HUES6 (cell line): Measurements from ENCODE around the gene GRK5.
"Not testable (repeated sequence)": the region's sequence is repeated elsewhere in the genome, so short reads cannot be mapped to it uniquely, and the experiment has no call there.

ENCODE experiments used
- H3K27ac ChIP-seq: 2 replicates; pipeline ENCODE4 v1.7.0; 2013; ENCODE audit warnings: low read depth, mild to moderate bottlenecking, low read length, inconsistent platforms
- H3K27me3 ChIP-seq: 2 replicates; pipeline ENCODE4 v1.6.1; 2013; ENCODE audit warnings: low read length; ENCODE audit not compliant: control insufficient read depth, insufficient read depth
- H3K36me3 ChIP-seq: 2 replicates; pipeline ENCODE4 v1.6.1; 2013; ENCODE audit warnings: low read length; ENCODE audit not compliant: control insufficient read depth, insufficient read depth
- H3K4me1 ChIP-seq: 2 replicates; pipeline ENCODE4 v1.6.1; 2013; ENCODE audit warnings: low read length; ENCODE audit not compliant: control insufficient read depth, insufficient read depth
- H3K4me3 ChIP-seq: 2 replicates; pipeline ENCODE4 v1.5.1; 2013; ENCODE audit warnings: low read depth, low read length
- H3K9ac ChIP-seq: one replicate; pipeline ENCODE4 v1.6.1; 2013; ENCODE audit warnings: mild to moderate bottlenecking, low read length
- H3K9me3 ChIP-seq: 2 replicates; pipeline ENCODE4 v1.6.1; 2013; ENCODE audit warnings: low read depth, low read length; ENCODE audit not compliant: control insufficient read depth, insufficient read depth

Gene GRK5

GRCh38 chr10:119252051-119252465 lies 44.7 kb downstream of the GRK5 start:
- Histone ChIP-seq H3K9me3 (no peaks in the 10 kb centered on the region), H3K9ac (no peak overlapping the region), H3K27me3 (peaks cover 16% of the 10 kb centered on the region; the same call in 1 of the 2 replicates), H3K36me3 (no peaks in the 10 kb centered on the region), H3K4me1 (peaks cover 46% of the 10 kb centered on the region), H3K27ac (no peak overlapping the region), H3K4me3 (no peak overlapping the region)

GRCh38 chr10:119252470-119253151 lies 45.2 kb downstream of the GRK5 start:
- H3K4me1 ChIP-seq: peaks cover 46% of the 10 kb centered on the region
- no peaks in the 10 kb centered on the region for H3K36me3 ChIP-seq
- no peak overlapping the region for H3K27ac ChIP-seq
- H3K9ac ChIP-seq: no peak overlapping the region
- no peak overlapping the region for H3K4me3 ChIP-seq
- peaks cover 16% of the 10 kb centered on the region; the same call in 1 of the 2 replicates for H3K27me3 ChIP-seq
- H3K9me3 ChIP-seq: no peaks in the 10 kb centered on the region

- Histone ChIP-seq H3K4me1 (peaks cover 46% of the 10 kb centered on the region), H3K4me3 (no peak overlapping the region), H3K27ac (no peak overlapping the region), H3K9ac (peak overlapping the region; percentile 8), H3K9me3 (no peaks in the 10 kb centered on the region), H3K36me3 (no peaks in the 10 kb centered on the region), H3K27me3 (peaks cover 16% of the 10 kb centered on the region; the same call in 1 of the 2 replicates)
These were observed 46.2 kb downstream of the GRK5 start for GRCh38 chr10:119253433-119254174.

GRCh38 chr10:119254335-119254734 lies 47.0 kb downstream of the GRK5 start:
- H3K27me3 ChIP-seq: peaks cover 16% of the 10 kb centered on the region; the same call in 1 of the 2 replicates
- H3K4me1 ChIP-seq: peaks cover 46% of the 10 kb centered on the region
- no peak overlapping the region for H3K27ac ChIP-seq
- H3K4me3 ChIP-seq: no peak overlapping the region
- no peaks in the 10 kb centered on the region for H3K36me3 ChIP-seq
- H3K9me3 ChIP-seq: no peaks in the 10 kb centered on the region
- no peak overlapping the region for H3K9ac ChIP-seq

GRCh38 chr10:119256030-119256429 lies 48.7 kb downstream of the GRK5 start:
- no peak overlapping the region for H3K9ac ChIP-seq

GRCh38 chr10:119256897-119257296 lies 49.5 kb downstream of the GRK5 start:
- H3K36me3 ChIP-seq: no peaks in the 10 kb centered on the region
- peaks cover 12% of the 10 kb centered on the region; the same call in 1 of the 2 replicates for H3K27me3 ChIP-seq
- no peak overlapping the region for H3K4me3 ChIP-seq
- H3K9me3 ChIP-seq: peaks cover 2% of the 10 kb centered on the region
- peaks cover 35% of the 10 kb centered on the region for H3K4me1 ChIP-seq
- H3K27ac ChIP-seq: no peak overlapping the region
- no peak overlapping the region for H3K9ac ChIP-seq

More at GRCh38 chr10:119256030-119256429, 48.7 kb downstream of the GRK5 start:
- Histone ChIP-seq H3K27ac (no peak overlapping the region), H3K4me3 (no peak overlapping the region), H3K9me3 (no peaks in the 10 kb centered on the region), H3K27me3 (peaks cover 16% of the 10 kb centered on the region; the same call in 1 of the 2 replicates), H3K4me1 (peaks cover 40% of the 10 kb centered on the region), H3K36me3 (no peaks in the 10 kb centered on the region)

GRCh38 chr10:119257899-119258419 lies 50.6 kb downstream of the GRK5 start:
- no peak overlapping the region for H3K4me3 ChIP-seq
- H3K4me1 ChIP-seq: peaks cover 30% of the 10 kb centered on the region
- H3K36me3 ChIP-seq: no peaks in the 10 kb centered on the region

GRCh38 chr10:119259345-119259744 lies 52.0 kb downstream of the GRK5 start:
- no peak overlapping the region for H3K9ac ChIP-seq
- H3K36me3 ChIP-seq: no peaks in the 10 kb centered on the region
- no peak overlapping the region for H3K27ac ChIP-seq
- no peaks in the 10 kb centered on the region for H3K27me3 ChIP-seq
- H3K4me1 ChIP-seq: peaks cover 16% of the 10 kb centered on the region; the same call in 1 of the 2 replicates
- peaks cover 4% of the 10 kb centered on the region for H3K9me3 ChIP-seq
- no peak overlapping the region for H3K4me3 ChIP-seq

More at GRCh38 chr10:119257899-119258419, 50.6 kb downstream of the GRK5 start:
- Histone ChIP-seq H3K27ac (no peak overlapping the region), H3K27me3 (peaks cover 1% of the 10 kb centered on the region; the same call in 1 of the 2 replicates), H3K9me3 (peaks cover 4% of the 10 kb centered on the region), H3K9ac (no peak overlapping the region)

- H3K9ac ChIP-seq, H3K4me3 ChIP-seq, H3K27ac ChIP-seq, H3K27me3 ChIP-seq, H3K4me1 ChIP-seq, H3K9me3 ChIP-seq, H3K36me3 ChIP-seq: not testable (repeated sequence)
These were observed 53.6 kb downstream of the GRK5 start for GRCh38 chr10:119261016-119261415.

GRCh38 chr10:119263951-119264617 lies 56.7 kb downstream of the GRK5 start:
- Histone ChIP-seq H3K27me3 (no peaks in the 10 kb centered on the region), H3K9ac (no peak overlapping the region), H3K4me3 (no peak overlapping the region), H3K9me3 (peaks cover 4% of the 10 kb centered on the region), H3K27ac (no peak overlapping the region), H3K4me1 (no peaks in the 10 kb centered on the region), H3K36me3 (no peaks in the 10 kb centered on the region)
